HepG2 (cell line): ENCODE measurements around the gene TCAF1. TPM values are rescaled to one million over a fixed set of nuclear protein-coding genes. Genes with fewer than 3 reads are reported as not detected.

Source experiments
- CREB1 ChIP-seq, 2 experiments: fragments of 450-650 bp in 1 of 2; IDR thresholded peaks; 2 replicates each; pipeline ENCODE4 v1.6.1; 2016 to 2017; ENCODE audit warnings: control low read depth in 1 of 2, mild to moderate bottlenecking in 1 of 2, missing compliant biosample characterization in 1 of 2, missing genetic modification characterization in 1 of 2
- E2F1 ChIP-seq: sonication (generic); formaldehyde crosslinking; IDR thresholded peaks from 2 replicates; pipeline ENCODE4 v1.5.0; 2020; ENCODE audit warnings: missing genetic modification reagents
- MEIS2 ChIP-seq: sonication (generic); formaldehyde crosslinking; IDR thresholded peaks from 2 replicates; pipeline ENCODE4 v1.9.0; 2021; ENCODE audit warnings: mild to moderate bottlenecking, missing genetic modification reagents
- MIER3 ChIP-seq: IDR thresholded peaks from 2 replicates; pipeline ENCODE4 v1.6.1; 2016; ENCODE audit warnings: missing compliant biosample characterization, borderline replicate concordance
- MLX ChIP-seq: IDR thresholded peaks from 2 replicates; pipeline ENCODE4 v1.6.1; 2016
- MXD4 ChIP-seq: IDR thresholded peaks from 2 replicates; pipeline ENCODE4 v1.6.1; 2016; ENCODE audit warnings: mild to moderate bottlenecking, missing biosample characterization, missing genetic modification reagents
- NAIF1 ChIP-seq: sonication (generic); formaldehyde crosslinking; IDR thresholded peaks from 2 replicates; pipeline ENCODE4 v1.5.0; 2020; ENCODE audit warnings: mild to moderate bottlenecking, missing genetic modification reagents, borderline replicate concordance
- NR2F2 ChIP-seq: IDR thresholded peaks from 2 replicates; pipeline ENCODE4 v1.6.1; 2012; ENCODE audit warnings: low read depth, inconsistent platforms, borderline replicate concordance
- POLR2AphosphoS5 ChIP-seq: IDR thresholded peaks from 2 replicates; pipeline ENCODE4 v1.6.1; 2012; ENCODE audit warnings: low read depth, low read length
- REST ChIP-seq, 2 experiments: IDR thresholded peaks; 2 replicates each; pipeline ENCODE4 v1.6.1; 2011 to 2012; ENCODE audit warnings: low read length in 2 of 2, borderline replicate concordance in 1 of 2, low read depth in 1 of 2, mild to moderate bottlenecking in 1 of 2, moderate library complexity in 1 of 2
- SP5 ChIP-seq: IDR thresholded peaks from 2 replicates; pipeline ENCODE4 v1.6.1; 2016; ENCODE audit warnings: low read depth, borderline replicate concordance
- ZGPAT ChIP-seq: IDR thresholded peaks from 2 replicates; pipeline ENCODE4 v1.6.1; 2016; ENCODE audit warnings: mild to moderate bottlenecking
- ZNF432 ChIP-seq: sonication (generic); formaldehyde crosslinking; IDR thresholded peaks from 2 replicates; pipeline ENCODE4 v1.5.0; 2020; ENCODE audit warnings: missing genetic modification reagents, mild to moderate bottlenecking, borderline replicate concordance
- ZNF777 ChIP-seq: sonication (generic); formaldehyde crosslinking; IDR thresholded peaks from 2 replicates; pipeline ENCODE4 v1.4.0; 2020; ENCODE audit warnings: missing genetic modification reagents
- ZNF782 ChIP-seq: sonication (generic); formaldehyde crosslinking; IDR thresholded peaks from 2 replicates; pipeline ENCODE4 v1.4.0; 2020; ENCODE audit warnings: missing genetic modification reagents, mild to moderate bottlenecking, borderline replicate concordance
- ZSCAN30 ChIP-seq: sonication (generic); formaldehyde crosslinking; IDR thresholded peaks from 2 replicates; pipeline ENCODE4 v1.5.0; 2020; ENCODE audit warnings: mild to moderate bottlenecking, missing genetic modification reagents
- polyA plus RNA-seq, 8 experiments: library from polyadenylated mRNA; depleted of rRNA in 3 of 8; stranded (reverse) in 7 of 8; unstranded in 1 of 8; fragments of >200 nt; fragmentation: Illumina TruSeq in 4 of 8; extraction: Trizol in 4 of 8; gene quantifications; 2 replicates each; pipeline versions ENCODE4 v1.2.1 to v1.2.3, GENCODE V29; 2011 to 2016; ENCODE audit warnings: low read depth in 4 of 8, missing spikeins in 1 of 8, mixed read lengths in 1 of 8; ENCODE audit not compliant: insufficient read depth in 1 of 8
- total RNA-seq, 5 experiments: library from RNA; depleted of rRNA; stranded (reverse); fragments of >200 nt; fragmentation: Illumina TruSeq; extraction: Trizol; gene quantifications; 2 replicates each; pipeline ENCODE4 v1.2.3, GENCODE V29; 2016; ENCODE audit warnings: low read depth in 1 of 5
- TF ChIP-seq, protein P1 (sequence below): sonication (generic); formaldehyde crosslinking; IDR thresholded peaks from 2 replicates; pipeline ENCODE4 v1.4.0; 2020; ENCODE audit warnings: missing genetic modification reagents

TCAF1 gene
- total and polyA plus RNA-seq, 2 of the 13 experiments (the other 11 are each of a cell fraction or from before 2014, with no cell fraction given) = 36.2 to 101 TPM

DNA sequence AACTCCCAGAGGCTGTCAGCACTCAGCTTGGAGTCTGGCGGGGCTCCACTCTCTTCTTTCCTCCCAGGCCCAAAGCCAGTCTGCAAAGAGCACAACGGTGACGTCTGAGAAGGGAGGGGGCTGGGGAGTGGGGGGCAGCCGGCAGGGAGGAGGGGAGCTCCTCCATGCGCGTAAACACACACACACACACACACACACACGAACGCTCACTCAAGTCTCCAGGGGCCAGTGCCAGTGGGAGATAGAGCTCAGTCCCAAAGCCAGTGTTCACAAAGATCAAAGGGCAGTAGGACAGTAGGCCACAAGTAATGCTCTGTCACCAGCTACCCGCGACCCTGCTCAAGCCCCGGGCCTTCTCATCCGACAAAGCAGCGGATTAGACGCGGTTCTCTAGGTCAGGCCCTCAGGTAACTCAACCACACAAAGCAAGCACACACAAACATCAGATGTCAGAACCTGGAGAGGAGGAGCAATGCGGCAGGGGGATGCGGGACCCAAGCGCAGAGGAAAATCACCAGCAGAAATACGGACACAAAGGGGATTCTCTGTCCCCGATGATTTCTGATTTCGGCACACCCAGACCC, 19.9 kb downstream of the TCAF1 start (continued):
- TF ChIP-seq ZGPAT (CRISPR knock-in tag) = peak; percentile 62; the same call in 1 of the 2 replicates
- no peak for TF ChIP-seq MIER3 (CRISPR knock-in tag)
- no peak for TF ChIP-seq ZNF777 (CRISPR knock-in tag)
- no peak for TF ChIP-seq ZNF782
- no peak for TF ChIP-seq MEIS2 (CRISPR knock-in tag)
- no peak for TF ChIP-seq REST (IDR thresholded peaks at IDR 0.05; ENCODE audit: borderline replicate concordance in 1 of 2, low read depth in 1 of 2, low read length in 2 of 2)
- no peak for TF ChIP-seq ZNF432 (CRISPR knock-in tag)
- TF ChIP-seq MLX (CRISPR knock-in tag) = 0 out of 2 replicates have a peak, but pooled peaks have one; percentile 1
- TF ChIP-seq, protein P1, sequence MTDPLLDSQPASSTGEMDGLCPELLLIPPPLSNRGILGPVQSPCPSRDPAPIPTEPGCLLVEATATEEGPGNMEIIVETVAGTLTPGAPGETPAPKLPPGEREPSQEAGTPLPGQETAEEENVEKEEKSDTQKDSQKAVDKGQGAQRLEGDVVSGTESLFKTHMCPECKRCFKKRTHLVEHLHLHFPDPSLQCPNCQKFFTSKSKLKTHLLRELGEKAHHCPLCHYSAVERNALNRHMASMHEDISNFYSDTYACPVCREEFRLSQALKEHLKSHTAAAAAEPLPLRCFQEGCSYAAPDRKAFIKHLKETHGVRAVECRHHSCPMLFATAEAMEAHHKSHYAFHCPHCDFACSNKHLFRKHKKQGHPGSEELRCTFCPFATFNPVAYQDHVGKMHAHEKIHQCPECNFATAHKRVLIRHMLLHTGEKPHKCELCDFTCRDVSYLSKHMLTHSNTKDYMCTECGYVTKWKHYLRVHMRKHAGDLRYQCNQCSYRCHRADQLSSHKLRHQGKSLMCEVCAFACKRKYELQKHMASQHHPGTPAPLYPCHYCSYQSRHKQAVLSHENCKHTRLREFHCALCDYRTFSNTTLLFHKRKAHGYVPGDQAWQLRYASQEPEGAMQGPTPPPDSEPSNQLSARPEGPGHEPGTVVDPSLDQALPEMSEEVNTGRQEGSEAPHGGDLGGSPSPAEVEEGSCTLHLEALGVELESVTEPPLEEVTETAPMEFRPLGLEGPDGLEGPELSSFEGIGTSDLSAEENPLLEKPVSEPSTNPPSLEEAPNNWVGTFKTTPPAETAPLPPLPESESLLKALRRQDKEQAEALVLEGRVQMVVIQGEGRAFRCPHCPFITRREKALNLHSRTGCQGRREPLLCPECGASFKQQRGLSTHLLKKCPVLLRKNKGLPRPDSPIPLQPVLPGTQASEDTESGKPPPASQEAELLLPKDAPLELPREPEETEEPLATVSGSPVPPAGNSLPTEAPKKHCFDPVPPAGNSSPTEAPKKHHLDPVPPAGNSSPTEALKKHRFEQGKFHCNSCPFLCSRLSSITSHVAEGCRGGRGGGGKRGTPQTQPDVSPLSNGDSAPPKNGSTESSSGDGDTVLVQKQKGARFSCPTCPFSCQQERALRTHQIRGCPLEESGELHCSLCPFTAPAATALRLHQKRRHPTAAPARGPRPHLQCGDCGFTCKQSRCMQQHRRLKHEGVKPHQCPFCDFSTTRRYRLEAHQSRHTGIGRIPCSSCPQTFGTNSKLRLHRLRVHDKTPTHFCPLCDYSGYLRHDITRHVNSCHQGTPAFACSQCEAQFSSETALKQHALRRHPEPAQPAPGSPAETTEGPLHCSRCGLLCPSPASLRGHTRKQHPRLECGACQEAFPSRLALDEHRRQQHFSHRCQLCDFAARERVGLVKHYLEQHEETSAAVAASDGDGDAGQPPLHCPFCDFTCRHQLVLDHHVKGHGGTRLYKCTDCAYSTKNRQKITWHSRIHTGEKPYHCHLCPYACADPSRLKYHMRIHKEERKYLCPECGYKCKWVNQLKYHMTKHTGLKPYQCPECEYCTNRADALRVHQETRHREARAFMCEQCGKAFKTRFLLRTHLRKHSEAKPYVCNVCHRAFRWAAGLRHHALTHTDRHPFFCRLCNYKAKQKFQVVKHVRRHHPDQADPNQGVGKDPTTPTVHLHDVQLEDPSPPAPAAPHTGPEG (CRISPR knock-in tag) = no peak
- TF ChIP-seq NR2F2 = 0 out of 2 replicates have a peak, but pooled peaks have one; percentile 48
- no peak for TF ChIP-seq SP5
- TF ChIP-seq MXD4 (CRISPR knock-in tag) = no peak
- no peak for TF ChIP-seq ZSCAN30 (CRISPR knock-in tag)
- TF ChIP-seq E2F1 (CRISPR knock-in tag) = 0 out of 2 replicates have a peak, but pooled peaks have one; percentile 41
- TF ChIP-seq CREB1 (IDR thresholded peaks at IDR 0.05) = peak; percentile 52
- TF ChIP-seq CREB1 (CRISPR knock-in tag; IDR thresholded peaks at IDR 0.05) = peak; percentile 74
- peak; percentile 41 for TF ChIP-seq POLR2AphosphoS5
- no peak for TF ChIP-seq NAIF1 (CRISPR knock-in tag)
